Osteoblast (primary cell): Measurements from ENCODE around the gene HMGXB3. TPM values are rescaled to one million over a fixed set of nuclear protein-coding genes. Genes with fewer than 3 reads are reported as not detected.
"Not testable (repeated sequence)": the region's sequence is repeated elsewhere in the genome, so short reads cannot be mapped to it uniquely, and the experiment has no call there.

Experiments used
- DNase-seq: peaks from one replicate; pipeline ENCODE4 v3.0.0; 2011; ENCODE audit warnings: low spot score, mixed read lengths; ENCODE audit not compliant: insufficient read length; ENCODE audit errors: missing footprints
- H2AFZ ChIP-seq: 2 replicates; pipeline ENCODE4 v1.6.0; 2011; ENCODE audit warnings: mild to moderate bottlenecking, low read length
- H3K27ac ChIP-seq: 2 replicates; pipeline ENCODE4 v1.5.1; 2011; ENCODE audit warnings: mild to moderate bottlenecking, low read depth, low read length, moderate library complexity
- H3K27me3 ChIP-seq: 2 replicates; pipeline ENCODE4 v1.6.0; 2012; ENCODE audit warnings: mild to moderate bottlenecking, control low read depth, inconsistent platforms, low read length, moderate library complexity; ENCODE audit not compliant: insufficient read depth
- H3K36me3 ChIP-seq: 2 replicates; pipeline ENCODE4 v1.5.1; 2011; ENCODE audit warnings: mild to moderate bottlenecking, low read length, control low read depth, moderate library complexity; ENCODE audit not compliant: insufficient read depth
- H3K4me1 ChIP-seq: 2 replicates; pipeline ENCODE4 v1.5.1; 2011; ENCODE audit warnings: mild to moderate bottlenecking, low read length, control low read depth, moderate library complexity; ENCODE audit not compliant: insufficient read depth
- H3K4me2 ChIP-seq: 2 replicates; pipeline ENCODE4 v1.6.0; 2011; ENCODE audit warnings: mild to moderate bottlenecking, low read length; ENCODE audit not compliant: insufficient read depth
- H3K4me3 ChIP-seq: fragments of 200-600 bp; sonication (generic); 3 replicates; pipeline ENCODE4 v1.5.1; 2012; ENCODE audit warnings: mild to moderate bottlenecking, low read length, inconsistent platforms; ENCODE audit not compliant: insufficient read depth
- H3K79me2 ChIP-seq: 2 replicates; pipeline ENCODE4 v1.6.0; 2012; ENCODE audit warnings: mild to moderate bottlenecking, low read length, control low read depth, inconsistent platforms; ENCODE audit not compliant: insufficient read depth
- H3K9me3 ChIP-seq: 2 replicates; pipeline ENCODE4 v1.5.1; 2011; ENCODE audit warnings: low read depth, low read length, control low read depth
- H4K20me1 ChIP-seq: 2 replicates; pipeline ENCODE4 v1.6.0; 2012; ENCODE audit warnings: mild to moderate bottlenecking, low read length, control low read depth; ENCODE audit not compliant: insufficient read depth
- total RNA-seq: library from RNA; depleted of rRNA; stranded (reverse); fragments of >200 nt; gene quantifications from 2 replicates; pipeline ENCODE4 v1.2.3, GENCODE V29; 2012
- TF ChIP-seq, protein P1 (sequence below): IDR thresholded peaks from 2 replicates; pipeline ENCODE4 v1.5.1; 2011; ENCODE audit warnings: mild to moderate bottlenecking, low read depth, low read length, moderate library complexity; ENCODE audit errors: extremely low read depth

Gene HMGXB3
- total RNA-seq, 1 donor, result 54.3 TPM

DNA sequence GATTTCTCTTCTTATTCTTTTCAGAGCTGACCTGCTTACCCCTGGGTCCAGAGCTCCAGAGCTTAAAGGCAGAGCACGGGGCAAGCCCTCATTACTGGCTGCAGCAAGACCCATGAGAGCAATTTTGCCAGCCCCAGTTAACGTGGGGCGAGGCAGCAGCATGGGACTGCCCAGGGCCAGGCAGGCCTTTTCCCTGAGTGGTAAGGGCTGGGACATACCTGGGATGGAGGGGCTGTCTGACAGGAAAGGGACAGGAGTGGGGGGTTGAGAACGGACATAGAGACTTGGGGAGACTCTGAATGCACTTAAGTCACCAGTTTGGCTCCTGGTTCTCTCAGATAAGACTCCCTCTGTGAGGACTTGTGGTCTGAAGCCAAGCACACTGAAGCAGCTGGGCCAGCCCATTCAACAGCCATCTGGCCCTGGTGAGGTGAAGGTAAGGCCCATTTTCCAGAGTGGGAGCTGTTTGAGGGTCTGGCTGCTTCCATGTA, 26.2 kb downstream of the HMGXB3 start:
- TF ChIP-seq, protein P1, sequence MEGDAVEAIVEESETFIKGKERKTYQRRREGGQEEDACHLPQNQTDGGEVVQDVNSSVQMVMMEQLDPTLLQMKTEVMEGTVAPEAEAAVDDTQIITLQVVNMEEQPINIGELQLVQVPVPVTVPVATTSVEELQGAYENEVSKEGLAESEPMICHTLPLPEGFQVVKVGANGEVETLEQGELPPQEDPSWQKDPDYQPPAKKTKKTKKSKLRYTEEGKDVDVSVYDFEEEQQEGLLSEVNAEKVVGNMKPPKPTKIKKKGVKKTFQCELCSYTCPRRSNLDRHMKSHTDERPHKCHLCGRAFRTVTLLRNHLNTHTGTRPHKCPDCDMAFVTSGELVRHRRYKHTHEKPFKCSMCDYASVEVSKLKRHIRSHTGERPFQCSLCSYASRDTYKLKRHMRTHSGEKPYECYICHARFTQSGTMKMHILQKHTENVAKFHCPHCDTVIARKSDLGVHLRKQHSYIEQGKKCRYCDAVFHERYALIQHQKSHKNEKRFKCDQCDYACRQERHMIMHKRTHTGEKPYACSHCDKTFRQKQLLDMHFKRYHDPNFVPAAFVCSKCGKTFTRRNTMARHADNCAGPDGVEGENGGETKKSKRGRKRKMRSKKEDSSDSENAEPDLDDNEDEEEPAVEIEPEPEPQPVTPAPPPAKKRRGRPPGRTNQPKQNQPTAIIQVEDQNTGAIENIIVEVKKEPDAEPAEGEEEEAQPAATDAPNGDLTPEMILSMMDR, result no peak
- DNase-seq, result no peak
- no peak overlapping the region for H3K4me2 ChIP-seq
- peaks cover 37% of the 10 kb centered on the region for H3K79me2 ChIP-seq
- peaks cover 31% of the 10 kb centered on the region for H3K4me1 ChIP-seq
- H2AFZ ChIP-seq, result no peak overlapping the region
- no peak overlapping the region for H3K27ac ChIP-seq
- H3K9me3 ChIP-seq, result no peaks in the 10 kb centered on the region
- H4K20me1 ChIP-seq, result peaks cover 3% of the 10 kb centered on the region
- no peak overlapping the region for H3K4me3 ChIP-seq
- no peaks in the 10 kb centered on the region for H3K27me3 ChIP-seq
- peaks cover 88% of the 10 kb centered on the region for H3K36me3 ChIP-seq

GRCh38 chr5:150028047-150028446, 27.5 kb downstream of the HMGXB3 start:
- not testable (repeated sequence) for H3K27ac ChIP-seq, H2AFZ ChIP-seq, H3K4me3 ChIP-seq, H3K9me3 ChIP-seq, DNase-seq, H4K20me1 ChIP-seq, H3K27me3 ChIP-seq, H3K4me2 ChIP-seq
- H3K4me1 ChIP-seq, result peaks cover 18% of the 10 kb centered on the region
- peaks cover 95% of the 10 kb centered on the region for H3K36me3 ChIP-seq
- peaks cover 33% of the 10 kb centered on the region for H3K79me2 ChIP-seq

- peaks cover 37% of the 10 kb centered on the region for H3K4me1 ChIP-seq
- no peak overlapping the region for H3K4me2 ChIP-seq
- TF ChIP-seq, protein P1, result no peak
- no peak overlapping the region for H3K4me3 ChIP-seq
- peaks cover 27% of the 10 kb centered on the region for H3K79me2 ChIP-seq
- H3K9me3 ChIP-seq, result no peaks in the 10 kb centered on the region
- peaks cover 89% of the 10 kb centered on the region for H3K36me3 ChIP-seq
- H3K27me3 ChIP-seq, result no peaks in the 10 kb centered on the region
- DNase-seq, result no peak
- no peak overlapping the region for H2AFZ ChIP-seq
- no peaks in the 10 kb centered on the region for H4K20me1 ChIP-seq
- H3K27ac ChIP-seq, result peak overlapping the region; percentile 16
Measured at GRCh38 chr5:150033334-150033733, 32.8 kb downstream of the HMGXB3 start.

DNA sequence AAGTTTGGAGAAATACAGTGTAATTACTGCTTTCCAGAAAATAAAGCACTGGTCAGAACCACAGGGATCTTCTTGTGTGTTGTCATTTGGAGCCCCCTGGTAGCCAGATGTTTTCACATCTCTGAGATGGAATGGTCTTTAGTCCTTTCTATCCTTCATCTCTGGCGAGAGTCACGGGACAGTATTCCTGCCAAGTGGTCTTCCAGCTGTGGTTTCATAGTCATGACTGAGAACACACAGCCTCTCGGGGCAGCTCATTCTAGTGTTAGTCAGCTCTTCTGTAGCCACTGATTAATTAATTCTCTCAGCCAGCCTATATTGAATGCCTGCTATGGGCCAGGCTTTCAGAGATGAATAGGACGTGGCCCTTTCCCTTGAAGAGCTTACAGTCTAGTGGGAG, 34.1 kb downstream of the HMGXB3 start:
- TF ChIP-seq, protein P1, result no peak
- peak overlapping the region; percentile 67 for H3K27ac ChIP-seq
- no peak overlapping the region for H3K4me3 ChIP-seq
- H3K4me1 ChIP-seq, result peaks cover 37% of the 10 kb centered on the region
- no peak overlapping the region for H2AFZ ChIP-seq
- no peaks in the 10 kb centered on the region for H3K27me3 ChIP-seq
- H3K4me2 ChIP-seq, result peak overlapping the region; percentile 9
- no peaks in the 10 kb centered on the region for H4K20me1 ChIP-seq
- no peaks in the 10 kb centered on the region for H3K9me3 ChIP-seq
- peaks cover 87% of the 10 kb centered on the region for H3K36me3 ChIP-seq
- peaks cover 32% of the 10 kb centered on the region for H3K79me2 ChIP-seq
- peak; percentile 85 for DNase-seq
